Measurements from ENCODE around the gene KCNF1.

The KCNF1 gene

DNA sequence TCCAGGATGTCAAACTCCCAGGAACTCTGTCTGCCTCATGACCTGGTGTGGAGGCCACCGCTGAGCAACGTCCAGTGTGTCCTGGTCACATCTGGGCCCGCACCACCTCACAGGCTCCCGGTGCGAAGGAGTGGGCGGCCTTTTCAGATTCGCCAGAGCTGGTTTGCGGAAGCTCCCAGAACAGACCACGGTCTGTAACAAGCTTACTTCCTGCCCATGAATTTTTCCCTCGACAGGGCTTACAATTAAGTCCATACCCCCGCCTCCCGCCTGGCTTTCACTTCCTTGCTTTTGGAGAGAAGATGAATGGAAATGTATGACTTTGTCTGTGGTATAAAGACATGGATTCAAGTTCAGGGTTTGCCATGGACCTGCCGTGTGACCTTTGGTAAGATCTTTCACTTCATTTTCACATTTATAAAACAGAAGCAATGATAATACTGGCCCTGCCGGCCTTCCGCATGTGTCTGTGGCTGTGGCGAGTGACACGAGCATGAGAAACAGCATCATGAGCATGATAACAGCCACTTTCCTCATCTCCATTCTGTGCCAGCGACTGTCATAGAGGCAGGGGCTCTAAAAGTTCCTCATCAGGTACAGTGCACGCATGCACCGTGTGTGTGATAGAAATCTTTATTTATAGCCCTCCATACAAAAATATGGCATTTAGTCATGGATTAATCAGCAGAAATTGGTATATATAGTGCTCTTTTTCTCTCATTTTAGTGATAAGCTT is 31.0 kb upstream of the KCNF1 start:
- no peak for DNase-seq

- no peak for DNase-seq
Measured at GRCh38 chr2:10882568-10882967, 29.2 kb upstream of the KCNF1 start.

- no peak for DNase-seq
Measured at GRCh38 chr2:10883066-10883465, 28.7 kb upstream of the KCNF1 start.

DNA sequence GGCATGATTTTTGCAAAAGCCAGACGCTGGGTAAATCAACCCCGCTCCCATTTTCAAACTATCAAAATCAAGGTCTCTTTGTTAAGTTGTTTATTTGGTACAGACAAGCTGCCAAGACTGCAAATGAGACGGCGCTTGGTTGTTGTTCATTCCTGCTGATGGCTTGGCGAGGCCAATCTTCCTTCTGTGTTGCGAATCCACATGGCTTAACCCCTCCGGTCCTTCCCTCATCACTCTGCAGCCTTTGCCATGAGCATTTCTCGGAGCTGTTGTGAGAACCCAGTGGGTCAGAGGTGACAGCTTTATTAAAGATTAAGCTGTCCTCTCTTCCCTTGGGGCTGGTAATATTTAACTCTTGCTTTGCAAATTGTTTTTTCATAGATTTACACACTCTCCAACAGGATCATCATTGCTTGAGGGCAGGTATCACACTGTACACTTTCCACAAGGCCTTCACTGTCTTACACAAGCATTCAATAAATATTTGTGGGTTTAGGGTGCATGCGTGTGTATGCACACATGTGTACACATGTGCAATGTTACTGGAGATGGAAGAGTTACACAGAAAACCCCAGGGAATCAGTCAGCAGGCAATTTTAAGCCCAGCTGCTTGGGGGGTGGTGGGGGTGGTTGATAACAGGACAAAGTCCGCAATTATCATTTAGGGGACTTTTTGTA is 27.8 kb upstream of the KCNF1 start:
- DNase-seq = peak; percentile 39

DNA sequence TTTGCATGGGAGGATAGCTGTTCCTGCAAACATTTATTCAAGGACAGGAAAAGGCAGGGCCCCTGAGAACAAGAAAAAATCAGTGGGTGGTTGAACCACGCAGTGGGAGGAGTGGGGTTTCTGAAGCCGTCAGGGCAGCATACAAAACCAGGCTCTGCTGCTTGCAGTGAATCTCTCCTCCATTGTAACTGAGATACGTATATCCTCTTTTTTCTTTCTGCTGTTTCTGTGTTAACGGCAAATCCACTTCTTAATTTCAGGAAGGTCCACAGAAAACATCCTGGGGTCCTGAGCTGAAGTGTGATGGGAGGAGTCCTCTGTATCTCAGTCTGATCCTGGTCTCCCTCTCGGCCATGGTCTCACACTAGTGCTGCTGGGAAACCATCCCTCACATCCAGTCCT is 27.2 kb upstream of the KCNF1 start:
- no peak for DNase-seq

- no peak for DNase-seq
Measured at GRCh38 chr2:10885094-10885860, 26.5 kb upstream of the KCNF1 start.

- DNase-seq = peak; percentile 98
Measured at GRCh38 chr2:10887476-10887875, 24.3 kb upstream of the KCNF1 start.

DNA sequence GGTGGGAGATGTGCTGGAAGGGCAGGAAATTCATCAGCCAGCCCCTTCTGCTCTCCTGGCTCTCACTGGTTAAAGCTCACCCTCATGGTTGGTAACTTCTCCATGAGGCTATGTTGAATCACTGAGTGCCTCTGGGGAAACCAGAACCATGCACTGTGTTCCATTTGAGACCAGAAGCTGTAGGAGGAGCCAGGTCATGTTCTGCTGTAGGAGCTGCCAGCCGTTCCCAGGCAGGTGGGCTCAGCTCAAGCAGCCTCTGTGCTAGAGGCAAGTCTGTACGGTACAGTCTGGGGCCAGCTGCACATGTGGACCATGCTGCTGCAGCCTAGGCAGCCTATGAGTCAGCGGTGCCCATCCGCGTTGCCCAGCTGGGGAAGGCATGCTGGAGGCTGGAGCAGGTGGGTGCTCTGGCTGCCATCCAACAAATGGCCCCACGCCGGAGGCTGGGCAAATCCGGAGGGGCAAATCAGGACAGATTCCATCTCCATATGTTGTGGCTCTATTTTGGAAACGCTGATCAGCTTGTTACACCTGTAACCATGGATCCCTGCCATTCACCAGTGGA is 22.0 kb upstream of the KCNF1 start:
- DNase-seq = peak; percentile 100

- DNase-seq = no peak
Measured at GRCh38 chr2:10890706-10891270, 20.9 kb upstream of the KCNF1 start.

- DNase-seq = peak; percentile 85
Measured at GRCh38 chr2:10891390-10891789, 20.3 kb upstream of the KCNF1 start.

- no peak for DNase-seq
Measured at GRCh38 chr2:10891848-10892247, 19.9 kb upstream of the KCNF1 start.

- no peak for DNase-seq
Measured at GRCh38 chr2:10892316-10892715, 19.4 kb upstream of the KCNF1 start.

DNA sequence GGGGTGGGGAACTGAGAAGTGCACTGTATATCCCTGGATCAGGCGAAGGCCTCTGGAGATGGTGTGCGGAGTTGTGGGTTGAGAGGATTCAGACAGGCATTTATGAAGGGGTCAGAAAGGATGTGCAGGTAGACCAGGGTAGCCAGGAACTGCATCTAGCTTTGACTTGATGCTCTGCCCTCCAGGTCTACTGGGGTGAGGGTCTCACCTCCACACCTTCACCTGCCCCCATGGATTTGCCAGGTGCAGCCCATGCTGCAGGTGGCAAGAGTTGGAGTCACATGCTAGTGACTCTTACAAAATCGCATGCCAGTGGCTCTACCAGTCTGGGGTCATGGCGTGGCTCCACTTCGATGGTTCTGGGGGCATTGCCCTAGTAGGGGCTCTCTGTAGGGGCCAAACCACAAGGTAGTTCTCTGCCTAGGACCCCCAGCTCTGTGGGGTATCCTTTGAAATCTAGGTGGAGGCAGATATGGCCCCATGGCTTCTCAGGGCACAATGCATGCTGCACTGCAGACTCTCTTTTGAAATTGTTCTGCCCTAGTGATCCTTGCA is 18.9 kb upstream of the KCNF1 start:
- DNase-seq = no peak

- no peak for DNase-seq
Measured at GRCh38 chr2:10894264-10894935, 17.3 kb upstream of the KCNF1 start.

DNA sequence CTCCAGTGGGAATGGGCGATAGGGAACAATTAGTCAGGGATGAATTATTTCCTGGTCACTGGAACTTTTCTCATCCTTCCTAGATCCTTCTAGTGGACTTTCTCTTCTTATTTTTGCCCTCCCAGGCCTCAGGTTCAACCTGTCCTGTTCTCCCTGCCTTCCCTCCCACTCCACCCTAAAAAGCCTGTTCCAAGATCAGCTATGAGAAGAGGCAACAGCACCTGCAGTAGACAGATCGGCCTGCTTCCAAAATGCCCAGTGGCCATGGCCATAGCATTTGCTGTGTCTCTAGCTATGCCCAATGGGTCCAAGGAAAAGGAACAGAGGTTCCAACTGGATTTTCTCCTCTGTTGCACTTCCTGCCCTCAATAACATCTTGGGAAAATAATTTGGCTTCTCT is 16.5 kb upstream of the KCNF1 start:
- DNase-seq = no peak

DNA sequence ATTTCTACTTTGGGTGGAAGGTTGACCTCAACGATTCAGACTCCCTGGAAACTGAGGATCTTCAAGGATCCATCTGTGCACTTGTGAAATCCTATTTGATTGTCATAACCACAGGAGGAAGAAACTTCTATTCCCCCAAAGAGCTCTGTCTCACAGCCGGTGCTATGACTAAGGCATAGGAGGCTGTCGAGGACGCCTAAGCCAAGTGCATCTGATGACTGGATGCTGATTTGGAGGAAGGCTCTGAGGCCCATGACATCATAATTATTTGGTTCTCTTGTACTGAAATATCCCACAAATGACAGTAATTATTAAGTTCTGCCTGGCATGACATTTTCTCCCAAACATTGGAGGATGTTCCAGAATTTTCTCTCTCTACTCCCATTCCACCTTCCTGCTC is 13.8 kb upstream of the KCNF1 start:
- no peak for DNase-seq

DNA sequence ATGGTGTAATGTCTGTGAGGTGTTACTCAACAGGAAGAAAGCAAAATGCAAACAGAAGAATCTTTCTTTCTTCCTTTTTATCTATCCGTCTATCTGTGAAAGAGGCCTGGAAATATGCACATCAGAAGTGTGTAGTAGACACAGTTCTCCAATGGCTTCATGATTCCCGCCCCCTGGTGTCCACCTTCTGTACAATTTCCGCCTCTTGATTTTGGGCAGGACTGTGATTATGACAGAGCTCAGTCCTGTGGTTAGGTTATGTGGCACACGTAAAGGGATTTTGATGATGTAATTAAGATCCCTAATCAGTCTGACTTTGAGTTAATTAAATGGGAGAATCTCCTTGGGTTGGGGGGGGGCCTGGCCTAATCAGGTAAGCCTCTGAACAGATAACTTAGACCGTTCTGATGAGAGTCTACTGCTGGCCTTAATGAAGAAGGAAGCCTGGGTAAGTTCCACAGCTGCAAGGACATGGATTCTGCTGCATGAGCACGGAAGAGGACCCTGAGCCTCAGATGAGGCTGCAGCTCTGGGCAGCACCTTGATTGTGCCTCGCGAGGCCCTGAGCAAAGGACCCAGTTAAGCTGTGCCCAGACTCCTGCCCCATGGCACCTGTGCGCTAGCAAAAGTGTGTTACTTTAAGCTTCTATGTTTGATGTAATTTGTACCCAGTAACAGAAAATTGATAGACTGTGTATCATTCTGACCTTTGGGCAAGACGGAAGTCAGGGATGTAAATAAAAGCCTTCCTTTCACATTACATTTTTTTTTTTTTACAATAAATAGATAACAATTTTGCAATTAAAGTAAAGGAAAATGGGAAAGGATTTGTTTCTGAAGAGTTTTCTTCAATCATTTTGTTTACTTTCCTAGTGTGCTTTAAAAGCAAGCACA is 11.3 kb upstream of the KCNF1 start:
- DNase-seq = peak; percentile 59

- DNase-seq = no peak
Measured at GRCh38 chr2:10901160-10901939, 10.4 kb upstream of the KCNF1 start.

DNA sequence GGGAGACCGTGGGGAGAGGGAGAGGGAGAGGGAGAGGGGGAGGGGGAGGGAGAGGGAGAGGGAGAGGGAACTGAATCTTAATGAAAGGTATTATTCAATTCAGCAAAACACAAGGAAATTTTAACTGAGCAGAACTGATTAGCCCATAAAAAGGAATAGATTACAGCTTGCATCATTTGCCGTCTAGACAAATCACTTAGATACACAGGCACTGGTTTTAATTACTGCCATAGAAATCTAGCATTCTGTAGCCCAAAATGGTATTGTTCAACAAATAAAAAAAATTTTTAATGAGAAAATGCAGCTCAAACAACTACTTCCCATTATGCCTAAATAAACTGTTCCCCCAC is 7.9 kb upstream of the KCNF1 start:
- no peak for DNase-seq

DNA sequence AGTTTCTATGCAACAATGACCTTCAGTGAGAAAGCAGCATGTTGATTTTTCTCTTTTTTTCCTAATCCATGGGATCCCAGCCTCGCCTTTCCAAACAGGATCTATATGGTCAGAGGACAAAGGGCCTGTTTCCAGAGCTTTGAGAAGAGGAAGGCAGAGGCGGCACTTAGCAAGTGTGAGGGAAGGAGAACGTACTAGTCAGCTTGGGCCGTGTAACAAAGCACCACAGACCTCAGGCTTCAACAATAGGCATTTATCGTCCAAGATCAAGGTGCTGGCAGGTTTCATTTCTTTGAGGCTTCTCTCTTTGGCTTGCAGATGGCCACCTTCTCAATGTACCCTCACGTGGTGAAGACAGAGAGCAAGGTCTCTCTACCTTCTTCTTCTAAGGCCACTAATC is 7.3 kb upstream of the KCNF1 start:
- DNase-seq = no peak

Measured in NCI-H1694 treated with DMSO at 0.1 percent for 48 hours (cell line).